ENCODE results near the gene PMEPA1.

The PMEPA1 gene

DNA sequence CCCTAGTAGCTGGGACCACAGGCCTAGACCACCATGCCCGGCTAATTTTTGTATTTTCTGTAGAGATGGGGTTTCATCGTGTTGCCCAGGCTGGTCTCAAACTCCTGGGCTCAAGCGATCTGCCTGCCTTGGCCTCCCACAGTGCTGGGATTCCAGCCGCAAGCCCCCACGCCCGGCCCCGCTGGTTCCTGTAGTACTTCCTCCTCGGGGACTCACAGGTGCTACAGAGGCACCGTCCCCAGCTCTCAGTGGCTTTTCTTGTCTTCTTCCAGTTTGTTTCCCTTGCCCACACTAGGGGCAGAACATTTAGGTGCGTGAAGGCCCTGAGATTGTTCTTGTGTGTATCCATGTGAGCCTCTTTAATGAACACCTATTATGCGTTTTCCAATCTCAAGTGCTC lies 88.8 kb downstream of the PMEPA1 start:
- peaks cover 10% of the 10 kb centered on the region for H3K4me1 Mint-ChIP-seq
- H3K27me3 Mint-ChIP-seq (ENCODE audit: low read depth): peaks cover 29% of the 10 kb centered on the region
- H3K27ac Mint-ChIP-seq: peak overlapping the region in 1 of 3 experiments; percentile 25
- peaks cover 6% of the 10 kb centered on the region for H3K9me3 Mint-ChIP-seq
- H3K36me3 Mint-ChIP-seq (ENCODE audit: low read depth): no peaks in the 10 kb centered on the region
- no peak overlapping the region for H3K4me3 Mint-ChIP-seq
- TF ChIP-seq, protein P1, sequence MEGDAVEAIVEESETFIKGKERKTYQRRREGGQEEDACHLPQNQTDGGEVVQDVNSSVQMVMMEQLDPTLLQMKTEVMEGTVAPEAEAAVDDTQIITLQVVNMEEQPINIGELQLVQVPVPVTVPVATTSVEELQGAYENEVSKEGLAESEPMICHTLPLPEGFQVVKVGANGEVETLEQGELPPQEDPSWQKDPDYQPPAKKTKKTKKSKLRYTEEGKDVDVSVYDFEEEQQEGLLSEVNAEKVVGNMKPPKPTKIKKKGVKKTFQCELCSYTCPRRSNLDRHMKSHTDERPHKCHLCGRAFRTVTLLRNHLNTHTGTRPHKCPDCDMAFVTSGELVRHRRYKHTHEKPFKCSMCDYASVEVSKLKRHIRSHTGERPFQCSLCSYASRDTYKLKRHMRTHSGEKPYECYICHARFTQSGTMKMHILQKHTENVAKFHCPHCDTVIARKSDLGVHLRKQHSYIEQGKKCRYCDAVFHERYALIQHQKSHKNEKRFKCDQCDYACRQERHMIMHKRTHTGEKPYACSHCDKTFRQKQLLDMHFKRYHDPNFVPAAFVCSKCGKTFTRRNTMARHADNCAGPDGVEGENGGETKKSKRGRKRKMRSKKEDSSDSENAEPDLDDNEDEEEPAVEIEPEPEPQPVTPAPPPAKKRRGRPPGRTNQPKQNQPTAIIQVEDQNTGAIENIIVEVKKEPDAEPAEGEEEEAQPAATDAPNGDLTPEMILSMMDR (IDR thresholded peaks at IDR 0.05; ENCODE audit: unreplicated experiment in 3 of 3): no peak

DNA sequence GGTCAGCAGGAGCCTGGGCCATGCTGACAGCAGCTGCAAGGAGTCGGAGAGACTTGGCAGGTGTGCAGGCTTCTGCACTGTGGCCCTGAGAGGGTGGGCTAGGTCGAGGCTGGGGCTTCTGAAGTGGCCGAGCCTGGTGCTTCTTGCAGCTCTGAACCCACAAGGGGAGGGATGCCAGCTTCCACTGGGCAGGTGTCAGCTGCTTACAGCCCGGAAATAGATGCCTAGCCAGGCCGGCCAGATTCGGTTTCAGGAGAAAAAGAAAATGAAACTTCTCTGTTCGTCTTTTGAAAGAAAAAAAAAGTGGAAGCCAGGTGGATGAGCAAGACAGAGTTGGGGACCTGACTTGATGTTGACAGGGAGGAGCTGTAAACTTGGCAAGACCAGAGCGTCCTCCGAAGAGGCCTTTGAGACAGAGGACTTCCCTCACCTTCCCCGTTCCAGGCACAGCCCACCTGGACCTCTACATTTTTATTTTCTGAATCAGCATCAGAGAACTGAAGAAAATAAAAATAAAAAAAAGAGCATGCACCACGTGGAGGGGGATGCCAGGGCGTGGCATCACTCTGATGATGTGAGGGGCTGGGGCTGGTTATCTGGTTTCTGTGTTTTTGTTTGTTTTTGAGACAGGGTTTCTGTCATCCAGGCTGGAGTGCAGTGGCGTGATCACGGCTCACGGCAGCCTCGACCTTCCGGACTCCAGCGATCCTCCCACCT lies 89.4 kb downstream of the PMEPA1 start, which contains the start of gene ZBP1:
ZBP1 (minus strand) TSS at position 153 of the 717 bp plus-strand sequence; CDS start at position 22, 131 bp downstream.
- peak within 1 kb of the TSS in 1 of 3 experiments; percentile 38 for H3K27ac Mint-ChIP-seq
- peaks cover 6% of the 10 kb centered on the region for H3K9me3 Mint-ChIP-seq
- peaks cover 33% of the 10 kb centered on the region for H3K27me3 Mint-ChIP-seq (ENCODE audit: low read depth)

DNA sequence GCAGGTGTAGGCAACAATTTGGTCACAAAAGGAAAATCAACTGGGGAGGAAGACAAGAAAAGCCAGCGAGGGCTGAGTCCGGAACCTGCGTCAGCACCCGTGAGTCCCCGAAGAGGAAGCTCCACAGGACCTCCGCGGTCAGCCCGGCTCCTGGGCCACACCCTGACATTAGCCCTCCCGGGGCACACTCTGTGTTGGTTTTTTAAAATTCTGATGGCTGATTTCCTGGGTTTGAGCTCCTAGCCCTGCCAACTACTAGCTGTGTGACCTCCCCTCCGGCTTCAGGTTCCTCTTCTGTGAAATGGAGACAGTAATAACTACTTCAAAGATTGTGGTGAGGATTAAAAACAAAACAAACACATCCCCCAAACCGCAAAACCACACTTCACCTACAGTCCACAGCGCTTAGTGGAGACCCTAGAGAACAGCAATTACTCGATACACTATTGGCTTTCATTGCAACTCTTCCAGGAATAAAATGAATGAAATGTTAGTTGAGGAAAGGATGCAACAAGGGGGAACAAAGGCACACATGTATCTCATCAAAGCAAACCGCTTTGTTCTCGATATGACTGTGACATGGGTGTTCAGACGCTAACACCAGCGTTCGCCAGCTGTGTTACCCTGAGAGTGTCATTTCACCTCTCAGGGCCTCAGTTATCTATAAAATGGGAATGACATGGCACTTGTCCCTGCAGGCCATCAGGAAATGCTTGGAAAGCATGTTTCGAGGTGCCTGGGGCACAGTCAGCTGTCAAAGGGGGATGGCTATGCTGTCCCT lies 90.6 kb downstream of the PMEPA1 start:
- Mint-ChIP-seq H3K27me3 (ENCODE audit: low read depth) (peaks cover 33% of the 10 kb centered on the region), H3K4me1 (peaks cover 10% of the 10 kb centered on the region), H3K9me3 (peaks cover 2% of the 10 kb centered on the region), H3K36me3 (ENCODE audit: low read depth) (no peaks in the 10 kb centered on the region), H3K27ac (peak overlapping the region in 1 of 3 experiments; percentile 38), H3K4me3 (no peak overlapping the region)
- TF ChIP-seq, protein P1 (IDR thresholded peaks at IDR 0.05; ENCODE audit: unreplicated experiment in 3 of 3): no peak

More for the DNA sequence above, 89.4 kb downstream of the PMEPA1 start, which contains the start of gene ZBP1:
- TF ChIP-seq, protein P1 (IDR thresholded peaks at IDR 0.05; ENCODE audit: unreplicated experiment in 3 of 3): no peak
- H3K4me3 Mint-ChIP-seq: no peak within 1 kb of the TSS
- peaks cover 10% of the 10 kb centered on the region for H3K4me1 Mint-ChIP-seq
- no peaks in the 10 kb centered on the region for H3K36me3 Mint-ChIP-seq (ENCODE audit: low read depth)

DNA sequence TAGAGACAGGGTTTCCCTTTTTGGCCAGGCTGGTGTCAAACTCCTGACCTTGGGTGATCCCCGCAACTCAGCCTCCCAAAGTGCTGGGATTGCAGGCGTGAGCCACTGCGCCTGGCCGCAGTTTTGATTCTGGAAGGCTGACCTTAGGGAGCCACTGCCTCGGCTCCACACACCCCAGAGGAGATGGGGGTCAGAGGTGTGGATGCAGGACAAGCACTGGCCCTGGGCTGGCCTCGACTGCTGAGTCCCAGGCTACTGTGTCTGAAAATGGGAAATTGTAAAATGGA lies 91.1 kb downstream of the PMEPA1 start:
- H3K4me3 Mint-ChIP-seq: no peak overlapping the region
- H3K27me3 Mint-ChIP-seq (ENCODE audit: low read depth): peaks cover 33% of the 10 kb centered on the region
- H3K9me3 Mint-ChIP-seq: no peaks in the 10 kb centered on the region
- TF ChIP-seq, protein P1 (IDR thresholded peaks at IDR 0.05; ENCODE audit: unreplicated experiment in 3 of 3): no peak
- peaks cover 10% of the 10 kb centered on the region for H3K4me1 Mint-ChIP-seq
- H3K27ac Mint-ChIP-seq: no peak overlapping the region
- no peaks in the 10 kb centered on the region for H3K36me3 Mint-ChIP-seq (ENCODE audit: low read depth)

DNA sequence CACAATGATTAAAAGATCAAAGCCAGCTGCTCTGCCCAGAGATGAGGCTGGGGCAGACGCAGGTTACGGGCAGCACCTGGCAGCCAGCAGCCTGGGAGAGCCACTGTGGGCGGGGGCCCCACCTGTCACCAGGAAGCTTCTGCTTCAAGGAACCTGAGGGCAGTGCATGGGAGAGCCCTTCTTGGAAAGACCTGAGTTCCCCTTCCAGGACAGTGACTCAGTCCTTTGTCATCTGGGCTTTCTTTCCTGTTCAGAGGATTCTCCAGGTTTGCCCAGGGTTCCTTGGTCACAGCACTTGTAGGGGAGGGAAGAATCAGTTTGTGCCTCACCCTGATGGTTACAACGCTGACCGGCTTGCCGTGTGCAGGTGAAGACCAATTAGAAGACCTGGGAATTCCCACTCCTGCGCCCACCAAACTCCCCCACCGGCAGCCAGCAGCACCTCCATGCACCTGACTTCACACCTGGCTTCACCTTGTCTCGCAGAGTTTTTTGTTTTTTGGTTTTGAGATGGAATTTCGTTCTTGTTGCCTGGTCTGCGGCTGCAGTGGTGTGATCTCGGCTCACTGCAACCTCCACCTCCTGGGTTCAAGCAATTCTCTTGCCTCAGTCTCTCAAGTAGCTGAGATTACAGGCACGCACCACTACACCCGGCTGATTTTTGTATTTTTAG lies 91.6 kb downstream of the PMEPA1 start:
- Mint-ChIP-seq H3K4me3 (no peak overlapping the region), H3K9me3 (no peaks in the 10 kb centered on the region), H3K4me1 (peaks cover 10% of the 10 kb centered on the region), H3K36me3 (ENCODE audit: low read depth) (no peaks in the 10 kb centered on the region), H3K27me3 (ENCODE audit: low read depth) (peaks cover 33% of the 10 kb centered on the region), H3K27ac (no peak overlapping the region)
- TF ChIP-seq, protein P1 (IDR thresholded peaks at IDR 0.05; ENCODE audit: unreplicated experiment in 3 of 3): no peak

Measured in nephron (organoid).